ENCODE data around the gene RAN. TPM values are rescaled to one million over a fixed set of nuclear protein-coding genes. Genes with fewer than 3 reads are reported as not detected.

Gene RAN
- total RNA-seq, 2 experiments from 2014 or later = 2,177 to 2,247 TPM

DNA sequence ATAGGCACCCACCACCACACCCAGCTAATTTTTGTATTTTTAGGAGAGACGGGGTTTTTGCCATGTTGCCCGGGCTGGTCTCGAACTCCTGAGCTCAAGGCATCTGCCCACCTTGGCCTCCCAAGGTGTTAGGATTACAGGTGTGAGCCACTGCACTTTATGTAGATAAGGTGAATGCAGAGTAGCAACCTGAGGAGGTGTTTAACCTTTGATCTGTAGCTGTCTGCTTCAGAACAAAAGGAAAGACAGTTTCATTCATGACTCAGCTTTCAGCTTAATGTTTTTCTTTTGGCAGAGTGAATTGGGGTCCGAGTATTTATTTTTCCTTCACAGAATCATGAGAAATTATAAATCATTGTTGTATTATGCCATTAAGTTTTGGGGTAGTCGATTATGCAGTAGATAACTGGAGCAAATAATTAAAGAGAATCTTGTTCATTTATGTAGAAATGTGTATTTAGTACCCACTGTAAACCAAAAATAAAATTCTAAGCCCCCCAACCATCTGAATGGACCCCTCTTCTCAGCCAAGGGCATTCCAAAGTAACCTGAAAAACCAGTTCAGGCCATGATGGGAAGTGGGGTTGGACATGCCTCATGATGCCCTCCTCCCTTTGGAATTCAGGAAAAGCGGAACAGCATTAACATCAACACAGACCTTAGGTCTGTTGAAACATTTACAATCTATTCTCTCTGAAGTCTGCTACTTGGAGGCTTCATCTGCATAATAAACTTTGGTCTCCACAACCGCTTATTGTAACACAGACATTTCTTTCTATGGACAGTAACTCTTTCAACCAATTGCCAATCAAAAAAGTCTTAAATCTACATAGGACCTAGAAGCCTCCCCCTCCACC is 22.1 kb upstream of the RAN start:
- H3K27ac Mint-ChIP-seq = no peak overlapping the region
- ATAC-seq (no peak), DNase-seq (no peak)
- no peak overlapping the region for H3K4me3 Mint-ChIP-seq
- no peaks in the 10 kb centered on the region for H3K27me3 Mint-ChIP-seq
- no peaks in the 10 kb centered on the region for H3K36me3 Mint-ChIP-seq (ENCODE audit: low read depth)
- POLR2A ChIA-PET = no interaction called here
- CTCF ChIA-PET = no interaction called here
- no peaks in the 10 kb centered on the region for H3K9me3 Mint-ChIP-seq
- intact Hi-C loops (cut with micrococcal nuclease) = no loop called here
- no peak for TF ChIP-seq CTCF (IDR thresholded peaks at IDR 0.05)
- H3K4me1 Mint-ChIP-seq (ENCODE audit: low read depth) = peaks cover 1% of the 10 kb centered on the region

- intact Hi-C loops (cut with micrococcal nuclease) = no loop called here
- no peak for ATAC-seq
- Mint-ChIP-seq H3K27ac (no peak overlapping the region), H3K36me3 (ENCODE audit: low read depth) (no peaks in the 10 kb centered on the region), H3K9me3 (no peaks in the 10 kb centered on the region), H3K4me1 (ENCODE audit: low read depth) (peaks cover 1% of the 10 kb centered on the region), H3K27me3 (no peaks in the 10 kb centered on the region), H3K4me3 (no peak overlapping the region)
- ChIA-PET POLR2A (no interaction called here), CTCF (no interaction called here)
- TF ChIP-seq CTCF (IDR thresholded peaks at IDR 0.05) = no peak
- DNase-seq = no peak
These were observed 21.3 kb upstream of the RAN start for GRCh38 chr12:130850418-130851021.

DNA sequence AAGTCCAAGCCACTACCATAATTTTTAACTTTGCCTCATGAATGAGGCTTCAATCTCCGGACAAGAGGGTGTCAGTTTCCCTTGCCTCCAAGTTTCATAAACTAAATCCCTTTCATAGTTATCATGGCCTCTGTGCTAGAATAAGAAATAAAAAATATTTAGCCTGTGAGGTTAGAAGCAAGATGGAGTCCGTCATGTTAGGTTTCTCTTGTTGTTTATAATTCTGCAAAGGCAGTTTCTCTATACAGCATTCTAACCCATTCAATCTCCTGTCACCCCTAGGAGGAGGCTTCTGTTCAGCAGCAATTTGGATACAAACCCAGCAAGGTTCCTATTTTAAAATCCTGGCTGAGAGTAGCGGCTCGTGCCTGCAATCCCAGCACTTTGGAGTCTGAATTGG is 15.8 kb upstream of the RAN start:
- no peaks in the 10 kb centered on the region for H3K4me1 Mint-ChIP-seq (ENCODE audit: low read depth)
- ATAC-seq = no peak
- DNase-seq = no peak

GRCh38 chr12:130858084-130858483 is 13.8 kb upstream of the RAN start:
- no peak for TF ChIP-seq CTCF (IDR thresholded peaks at IDR 0.05)
- CTCF ChIA-PET = no interaction called here

More for the DNA sequence above, 15.8 kb upstream of the RAN start:
- CTCF ChIA-PET = no interaction called here
- Mint-ChIP-seq H3K27ac (no peak overlapping the region), H3K36me3 (ENCODE audit: low read depth) (no peaks in the 10 kb centered on the region), H3K9me3 (peaks cover 13% of the 10 kb centered on the region), H3K27me3 (peaks cover 4% of the 10 kb centered on the region), H3K4me3 (no peak overlapping the region)
- TF ChIP-seq CTCF (IDR thresholded peaks at IDR 0.05) = no peak
- POLR2A ChIA-PET = no interaction called here
- intact Hi-C loops (cut with micrococcal nuclease) = no loop called here

DNA sequence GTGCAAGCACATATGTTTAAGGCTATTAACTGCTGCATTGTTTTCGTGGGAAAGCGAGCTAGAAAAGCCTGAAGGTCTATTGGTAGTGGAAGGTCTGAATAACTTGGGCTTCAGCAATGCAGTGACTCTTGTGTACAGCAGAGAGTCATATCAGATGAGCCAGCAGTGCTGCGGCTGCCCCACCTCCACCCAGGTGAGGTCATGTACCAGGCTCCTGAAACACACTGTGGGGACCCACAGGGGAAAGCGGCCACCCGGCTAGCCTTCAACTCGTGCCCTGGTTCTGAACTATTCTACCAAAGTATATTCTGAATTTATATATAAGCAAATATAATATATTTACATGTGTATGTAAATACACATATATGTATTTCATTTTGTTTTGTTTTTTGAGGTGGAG is 12.7 kb upstream of the RAN start:
- Mint-ChIP-seq H3K9me3 (peaks cover 13% of the 10 kb centered on the region), H3K4me3 (no peak overlapping the region), H3K4me1 (ENCODE audit: low read depth) (no peaks in the 10 kb centered on the region), H3K36me3 (ENCODE audit: low read depth) (no peaks in the 10 kb centered on the region), H3K27ac (no peak overlapping the region), H3K27me3 (peaks cover 4% of the 10 kb centered on the region)
- no peak for TF ChIP-seq CTCF (IDR thresholded peaks at IDR 0.05)
- ChIA-PET POLR2A (no interaction called here), CTCF (no interaction called here)
- ATAC-seq (no peak), DNase-seq (no peak)
- intact Hi-C loops (cut with micrococcal nuclease) = no loop called here

More at GRCh38 chr12:130858084-130858483, 13.8 kb upstream of the RAN start:
- no peaks in the 10 kb centered on the region for H3K36me3 Mint-ChIP-seq (ENCODE audit: low read depth)
- peaks cover 13% of the 10 kb centered on the region for H3K9me3 Mint-ChIP-seq
- intact Hi-C loops (cut with micrococcal nuclease) = no loop called here
- POLR2A ChIA-PET = interaction anchor here (1.3 kb wide), 1 partner anchor 23 kb away, joined by 3 read pairs; no protein-coding TSS in a partner anchor
- ATAC-seq (no peak), DNase-seq (no peak)
- H3K27ac Mint-ChIP-seq = no peak overlapping the region
- no peaks in the 10 kb centered on the region for H3K4me1 Mint-ChIP-seq (ENCODE audit: low read depth)
- no peak overlapping the region for H3K4me3 Mint-ChIP-seq
- peaks cover 4% of the 10 kb centered on the region for H3K27me3 Mint-ChIP-seq
